ENCODE data around the gene ZDHHC11.
"Not testable (repeated sequence)": the region's sequence is repeated elsewhere in the genome, so short reads cannot be mapped to it uniquely, and the experiment has no call there.

Gene ZDHHC11

DNA sequence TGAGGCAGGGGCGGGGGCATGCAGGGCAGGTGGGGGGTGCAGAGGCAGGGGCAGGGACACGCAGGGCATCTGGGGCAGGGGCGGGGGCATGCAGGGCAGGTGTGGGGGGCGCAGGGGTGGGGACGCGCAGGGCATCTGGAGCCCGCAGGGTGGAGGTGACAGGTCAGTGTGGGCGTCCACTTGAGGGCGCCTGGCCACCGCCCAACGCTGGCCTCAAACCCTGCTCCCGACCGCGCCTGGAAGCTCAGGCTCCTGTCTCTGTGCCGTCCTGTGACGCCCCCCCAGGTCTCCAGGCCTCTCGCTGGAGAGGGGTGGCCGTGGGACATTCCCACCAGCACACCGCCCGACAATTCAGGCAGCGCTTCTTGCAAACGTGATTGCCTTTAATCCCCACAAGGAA, 6.9 kb downstream of the ZDHHC11 start:
- not testable (repeated sequence) for DNase-seq (ENCODE audit: low spot score)

DNA sequence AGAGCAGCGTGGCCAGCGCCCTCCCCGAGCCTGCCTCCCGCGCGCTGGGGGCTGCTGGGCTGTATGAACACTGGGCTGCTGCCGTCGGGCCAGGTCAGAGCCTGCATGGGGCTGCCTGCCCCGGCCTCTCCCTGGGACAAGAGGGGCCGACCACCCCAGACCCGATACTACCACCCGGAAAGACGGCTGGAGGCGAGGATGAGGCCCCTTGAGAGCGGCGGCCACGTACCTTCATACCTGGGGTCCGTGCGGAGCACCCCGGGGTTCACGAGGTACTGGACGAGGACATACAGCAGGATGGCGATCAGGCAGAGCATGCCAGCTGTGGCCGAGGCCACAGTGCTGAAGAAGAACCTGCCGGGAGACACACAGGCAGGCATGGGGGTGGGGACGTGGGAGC, 7.4 kb downstream of the ZDHHC11 start:
- not testable (repeated sequence) for DNase-seq (ENCODE audit: low spot score)

DNA sequence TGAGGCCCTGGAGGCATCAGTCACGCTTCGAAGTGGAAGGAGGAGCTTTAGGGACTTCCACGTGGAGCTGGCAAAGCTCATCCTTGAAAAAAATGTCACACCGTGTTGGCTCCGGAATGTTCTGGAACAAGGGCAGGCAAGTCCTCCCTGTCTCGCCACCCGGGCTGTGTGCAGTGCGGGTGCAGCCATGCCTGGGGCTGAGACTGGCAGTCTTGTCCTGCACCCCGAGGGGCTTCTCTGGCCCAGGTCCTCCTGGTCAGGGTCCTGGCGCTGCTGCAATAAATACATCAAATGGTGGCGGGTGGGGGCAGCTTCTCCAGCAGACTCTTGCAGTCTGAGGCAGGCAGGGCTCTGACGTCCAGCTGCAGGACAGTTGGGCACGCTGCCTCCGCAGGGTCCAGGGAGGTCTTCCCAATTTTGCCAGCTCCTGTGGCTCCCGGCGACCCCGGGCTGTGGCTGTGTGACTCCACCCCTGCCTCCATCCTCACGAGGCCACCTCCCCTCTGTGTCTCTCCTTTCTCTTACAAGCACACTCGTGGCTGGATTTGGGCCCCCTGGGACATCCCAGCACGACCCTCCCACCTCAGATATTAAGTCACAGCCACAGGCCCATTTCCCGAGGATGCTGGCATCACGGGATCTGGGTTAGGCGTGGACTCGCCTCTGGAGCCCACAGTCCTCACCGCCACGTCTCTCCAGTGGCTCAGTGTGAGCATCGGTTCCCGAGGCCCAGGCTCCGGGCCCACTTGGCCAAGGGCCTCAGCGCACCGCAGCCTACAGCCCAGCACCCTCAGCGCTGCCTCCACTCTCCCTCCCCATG, 8.2 kb downstream of the ZDHHC11 start:
- not testable (repeated sequence) for DNase-seq (ENCODE audit: low spot score)

DNA sequence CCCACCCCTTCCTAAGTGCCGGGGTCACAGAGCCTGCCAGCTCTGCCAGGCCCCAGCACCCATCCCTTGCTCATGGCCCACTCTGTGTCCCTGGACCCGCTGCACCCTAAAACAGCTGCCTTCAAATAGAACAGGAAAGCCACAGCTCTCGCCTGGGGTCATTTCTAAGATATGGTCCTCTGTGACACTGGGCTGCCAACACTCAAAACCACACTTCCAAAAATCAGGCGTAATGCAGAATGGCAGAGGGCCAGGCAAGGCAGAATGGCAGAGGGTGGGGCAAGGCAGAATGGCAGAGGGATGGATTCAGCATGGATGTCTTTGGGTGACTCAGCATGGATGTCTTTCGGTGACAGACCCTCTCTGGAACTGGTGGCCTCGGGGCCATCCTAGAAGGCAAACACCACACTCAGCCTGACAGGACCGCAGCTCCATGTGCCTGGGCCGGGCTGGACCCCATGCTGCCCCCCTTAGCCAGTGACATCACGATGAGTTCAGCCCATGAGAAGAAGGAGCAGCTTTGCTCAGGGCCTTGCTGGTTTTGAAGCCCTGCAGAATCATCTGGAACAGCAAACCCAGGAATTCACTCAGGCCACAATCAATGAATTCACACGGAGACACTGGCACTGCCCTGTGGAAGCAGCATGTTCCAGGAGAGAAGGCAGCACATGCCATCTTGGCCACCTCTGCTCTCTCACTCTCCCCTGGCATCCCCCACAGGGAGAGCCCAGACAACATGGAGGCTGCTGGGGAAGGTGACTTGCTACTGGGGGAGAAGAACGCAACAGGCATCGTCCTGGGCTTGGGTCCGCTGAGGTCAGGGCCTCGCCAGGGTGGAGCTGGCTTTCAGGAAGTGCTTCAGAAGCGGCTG, 9.0 kb downstream of the ZDHHC11 start:
- not testable (repeated sequence) for DNase-seq (ENCODE audit: low spot score)

DNA sequence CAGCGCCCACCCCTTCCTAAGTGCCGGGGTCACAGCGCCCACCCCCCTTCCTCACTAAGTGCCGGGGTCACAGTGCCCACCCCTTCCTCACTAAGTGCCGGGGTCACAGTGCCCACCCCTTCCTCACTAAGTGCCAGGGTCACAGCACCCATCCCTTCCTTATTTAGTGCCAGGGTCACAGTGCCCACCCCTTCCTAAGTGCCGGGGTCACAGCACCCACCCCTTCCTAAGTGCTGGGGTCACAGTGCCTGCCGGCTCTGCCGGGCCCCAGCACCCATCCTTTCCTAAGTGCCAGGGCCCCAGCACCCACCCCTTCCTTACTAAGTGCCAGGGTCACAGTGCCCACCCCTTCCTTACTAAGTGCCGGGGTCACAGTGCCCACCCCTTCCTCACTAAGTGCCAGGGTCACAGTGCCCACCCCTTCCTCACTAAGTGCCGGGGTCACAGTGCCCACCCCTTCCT, 9.8 kb downstream of the ZDHHC11 start:
- not testable (repeated sequence) for DNase-seq (ENCODE audit: low spot score)

DNA sequence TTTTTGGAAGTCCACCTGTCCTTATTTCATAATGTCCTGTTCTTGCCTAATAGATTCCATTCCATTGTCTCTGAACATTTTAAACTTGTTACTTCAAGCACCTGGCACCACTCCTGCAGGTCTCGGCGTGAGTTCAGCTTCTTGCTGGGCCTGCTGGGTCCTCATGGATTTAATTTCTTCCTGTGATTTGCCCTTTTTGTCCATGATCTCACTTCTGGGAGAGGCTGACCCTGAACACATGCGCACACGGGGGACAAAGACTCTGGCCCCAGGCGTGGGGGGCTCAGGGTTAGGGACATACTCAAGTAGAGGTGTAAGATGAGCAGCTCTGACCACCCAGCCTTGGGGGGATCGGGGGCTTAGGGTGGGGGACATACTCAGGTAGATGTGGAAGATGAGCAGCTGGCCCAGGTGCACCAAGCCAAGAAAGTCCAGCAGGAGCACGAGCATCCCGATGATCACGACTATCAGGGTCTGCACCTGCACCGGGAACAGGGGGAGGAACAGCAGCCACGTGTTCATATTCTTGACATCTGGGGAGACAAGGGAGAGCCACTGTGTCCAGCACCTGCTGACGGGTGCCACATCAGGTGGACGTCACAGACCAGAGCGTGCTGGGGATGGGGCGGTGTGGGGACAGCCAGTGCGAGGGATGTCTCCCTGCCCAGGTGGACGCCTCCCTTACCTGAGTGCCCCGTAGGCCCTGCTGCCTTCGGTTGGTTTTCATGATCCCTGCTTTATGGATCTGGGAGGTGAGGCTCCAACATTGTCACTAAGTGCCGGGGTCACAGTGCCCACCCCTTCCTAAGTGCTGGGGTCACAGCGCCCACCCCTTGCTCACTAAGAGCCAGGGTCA, 10.4 kb downstream of the ZDHHC11 start:
- not testable (repeated sequence) for DNase-seq (ENCODE audit: low spot score)

DNA sequence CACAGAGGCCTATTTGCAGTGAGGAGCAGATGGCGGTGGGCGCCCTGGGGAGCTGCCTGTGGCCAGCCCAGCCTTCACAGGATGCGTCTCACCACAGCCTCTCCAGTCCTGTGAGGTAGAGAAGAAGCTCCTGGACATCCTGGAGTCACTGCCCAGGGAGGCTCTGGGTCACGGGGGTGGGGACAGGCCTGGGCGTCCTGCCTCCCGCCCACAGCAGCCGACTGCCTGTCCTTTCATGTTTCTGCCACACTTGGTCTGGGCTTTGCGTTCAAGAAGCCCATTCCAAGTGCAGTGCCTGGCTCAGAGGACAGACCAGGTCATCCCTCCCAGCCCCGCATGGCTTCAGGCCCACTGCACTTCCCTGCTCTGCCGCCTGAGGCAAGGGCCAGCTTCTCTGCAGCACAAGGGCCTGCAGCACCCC, 12.3 kb downstream of the ZDHHC11 start:
- DNase-seq (ENCODE audit: low spot score), result not testable (repeated sequence)

DNA sequence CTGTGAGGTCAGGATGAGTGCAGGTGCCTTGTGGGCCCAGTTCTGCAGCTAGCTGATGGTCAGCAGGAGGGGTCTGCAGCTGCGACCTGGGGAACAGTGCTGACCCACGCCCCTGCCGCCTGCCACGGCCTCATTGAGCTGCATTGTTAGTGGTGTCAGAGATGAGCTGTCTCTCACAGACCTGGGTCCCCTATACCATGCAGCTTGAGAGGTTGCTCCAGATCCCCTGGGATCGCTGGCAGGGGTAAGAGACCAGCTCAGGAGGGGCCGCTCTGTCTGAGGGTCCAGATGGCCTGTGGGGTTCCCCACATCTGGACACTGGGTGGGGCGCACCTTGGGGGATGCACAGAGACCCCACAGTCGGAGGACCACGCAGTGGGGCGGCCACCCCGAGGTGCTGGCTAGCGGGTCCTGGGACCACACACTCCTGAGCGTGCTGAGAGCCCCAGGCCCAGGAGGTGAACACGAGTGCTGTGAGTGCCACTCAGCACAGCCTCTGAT, 13.1 kb downstream of the ZDHHC11 start:
- not testable (repeated sequence) for DNase-seq (ENCODE audit: low spot score)

DNA sequence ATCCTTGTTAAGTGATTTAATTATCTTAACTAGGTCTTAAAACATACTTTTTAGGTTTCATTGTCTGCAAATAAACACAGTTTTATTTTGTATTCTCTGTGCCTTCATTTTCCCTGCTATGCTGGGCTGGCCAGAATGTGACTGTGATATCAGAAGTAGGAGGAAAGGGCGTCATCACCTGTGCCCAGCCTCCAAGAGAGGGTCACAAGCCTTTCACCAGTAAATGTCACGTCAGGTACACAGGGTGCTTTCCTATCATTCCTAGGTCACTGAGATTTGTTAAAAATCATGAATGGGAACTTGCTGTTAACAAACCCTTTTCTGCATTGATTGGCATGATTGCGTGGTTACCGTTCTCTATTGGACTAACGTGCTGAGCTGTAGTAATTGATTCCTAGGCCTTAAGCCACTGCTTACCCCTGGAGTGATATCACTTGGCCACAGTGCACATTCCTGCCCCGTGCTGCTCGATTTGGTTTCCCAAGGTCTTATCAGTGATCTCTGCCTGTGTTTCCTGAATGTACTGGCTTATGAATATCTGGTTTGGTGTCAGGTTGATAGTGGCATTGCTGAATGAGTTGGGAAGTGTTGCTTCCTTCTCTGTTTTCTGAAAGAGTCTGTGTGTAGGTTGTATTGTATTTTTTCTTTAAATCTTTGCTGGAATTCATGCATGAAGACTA, 14.7 kb downstream of the ZDHHC11 start:
- DNase-seq (ENCODE audit: low spot score), result not testable (repeated sequence)

DNA sequence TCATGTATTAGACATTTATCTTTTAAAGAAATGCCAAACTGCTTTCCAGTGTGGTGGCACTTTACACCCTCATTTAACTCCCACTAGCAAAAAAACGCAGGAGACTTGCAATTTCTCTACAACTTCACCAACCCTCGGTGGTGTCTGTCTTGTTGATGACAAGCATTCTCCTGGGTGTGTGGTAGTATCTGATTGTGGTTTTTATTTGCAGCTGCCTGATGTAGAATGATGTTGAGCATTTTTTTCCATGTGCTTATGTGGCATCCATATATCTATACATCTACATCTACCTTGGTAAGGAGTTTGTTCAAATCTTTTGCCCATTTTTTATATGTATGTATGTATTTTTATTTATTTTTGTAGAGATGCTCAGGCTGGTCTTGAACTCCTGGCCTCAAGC, 16.8 kb downstream of the ZDHHC11 start:
- not testable (repeated sequence) for DNase-seq (ENCODE audit: low spot score)

DNA sequence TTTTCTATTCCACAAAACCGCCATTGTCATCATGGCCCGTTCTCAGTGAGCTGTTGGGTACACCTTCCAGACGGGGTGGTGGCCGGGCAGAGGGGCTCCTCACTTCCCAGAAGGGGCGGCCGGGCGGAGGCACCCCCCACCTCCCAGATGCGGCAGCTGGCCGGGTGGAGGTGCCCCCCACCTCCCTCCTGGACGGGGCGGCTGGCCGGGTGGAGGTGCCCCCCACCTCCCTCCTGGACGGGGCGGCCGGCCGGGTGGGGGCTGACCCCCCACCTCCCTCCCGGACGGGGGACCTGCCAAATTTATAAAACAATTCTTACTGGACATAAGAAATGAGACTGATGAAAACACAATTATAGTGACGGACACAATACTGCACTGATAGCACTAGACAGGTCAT, 22.6 kb downstream of the ZDHHC11 start:
- not testable (repeated sequence) for DNase-seq (ENCODE audit: low spot score)

DNA sequence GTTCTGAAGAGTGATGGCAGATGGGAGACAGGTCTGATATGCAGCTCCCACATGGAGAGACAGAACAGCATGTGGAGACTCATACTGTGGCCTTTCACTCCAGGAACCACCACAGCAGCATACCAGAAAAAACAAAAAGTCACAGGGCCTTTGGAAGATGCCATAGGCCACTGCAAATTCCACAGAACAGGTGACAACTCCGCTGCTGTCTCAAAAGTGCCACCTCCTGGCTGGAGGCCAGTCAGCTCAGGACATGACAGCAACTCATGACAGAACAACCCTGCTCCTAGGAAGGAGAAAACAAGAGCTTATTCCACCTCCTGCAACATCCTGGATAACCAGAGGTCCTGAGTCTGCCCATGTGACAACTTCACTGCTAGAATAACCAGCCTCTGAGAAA, 25.2 kb downstream of the ZDHHC11 start:
- not testable (repeated sequence) for DNase-seq (ENCODE audit: low spot score)

DNA sequence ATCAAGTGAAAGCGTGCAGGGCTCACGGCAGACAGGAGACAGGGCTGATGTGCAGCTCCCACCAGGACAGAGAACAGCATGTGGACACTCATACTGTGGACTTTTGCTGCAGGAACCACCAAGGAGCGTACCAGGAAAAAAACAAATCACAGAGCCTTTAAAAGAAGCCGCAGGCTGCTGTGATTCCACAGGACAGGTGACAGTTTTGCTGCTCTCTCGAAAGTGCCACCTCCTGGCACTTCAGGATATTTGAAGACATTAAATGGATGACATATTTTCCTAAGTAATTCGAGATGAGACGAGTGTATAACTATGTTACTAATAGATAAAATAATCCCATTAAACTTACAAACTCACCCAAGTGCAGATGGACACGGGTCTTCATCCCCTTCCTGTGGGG, 29.3 kb downstream of the ZDHHC11 start:
- no peak for DNase-seq (ENCODE audit: low spot score)

DNA sequence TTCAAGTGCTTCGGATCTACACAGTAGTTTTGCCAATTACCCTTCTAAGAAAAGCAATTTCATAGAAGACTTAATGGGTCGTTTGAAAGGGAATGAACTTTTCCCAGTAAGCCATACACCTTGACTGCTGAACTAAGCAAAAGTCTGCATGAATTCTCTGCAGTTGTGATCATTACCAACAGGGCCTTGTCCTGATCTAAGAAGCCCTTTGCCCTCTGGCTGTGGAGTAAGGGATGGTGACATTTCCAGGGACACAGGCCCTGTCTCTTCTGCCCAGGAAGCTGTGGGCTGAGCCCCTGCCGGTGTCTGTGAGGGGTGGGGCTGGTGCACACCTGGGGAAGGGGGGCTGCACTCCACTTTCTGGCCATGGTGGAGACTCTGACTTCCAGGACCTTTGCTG, 30.5 kb downstream of the ZDHHC11 start:
- no peak for DNase-seq (ENCODE audit: low spot score)

DNA sequence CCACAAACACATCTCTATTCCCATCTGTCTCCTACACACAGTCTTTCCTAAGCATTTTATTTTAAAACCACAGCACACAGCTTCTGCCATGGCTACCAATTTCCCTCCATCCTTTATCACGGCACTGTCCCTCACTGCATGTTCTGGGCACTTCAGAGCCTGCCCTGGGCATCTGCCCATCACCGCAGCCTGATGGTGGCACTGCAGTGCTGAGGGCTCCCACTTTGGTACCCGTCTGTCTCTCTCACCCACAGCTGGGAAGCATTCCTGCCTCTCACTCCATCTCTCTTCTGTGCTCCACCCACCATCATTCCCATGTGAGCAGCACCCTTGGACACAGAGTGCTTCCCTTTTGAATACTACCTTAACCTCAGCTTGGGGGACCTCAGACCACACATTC, 31.7 kb downstream of the ZDHHC11 start:
- no peak for DNase-seq (ENCODE audit: low spot score)

DNA sequence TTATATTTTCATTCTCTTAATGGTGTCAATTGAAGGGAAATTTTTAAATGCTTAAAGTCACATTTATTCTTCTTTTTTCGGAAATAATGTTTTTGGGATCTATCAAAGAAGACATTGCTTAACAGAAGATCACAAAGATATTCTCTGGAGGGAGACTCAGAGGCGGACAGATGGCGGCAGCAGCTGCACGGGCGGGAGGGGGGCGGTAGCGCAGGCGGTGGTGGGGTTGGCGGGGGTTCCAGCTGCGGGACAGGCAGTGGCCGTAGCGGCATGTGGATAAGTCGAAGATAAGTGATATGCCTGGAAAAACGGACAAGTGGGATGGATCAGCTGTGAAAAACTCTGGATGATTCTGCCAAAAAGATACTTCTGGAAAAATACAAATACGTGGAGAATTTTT, 34.6 kb downstream of the ZDHHC11 start:
- DNase-seq (ENCODE audit: low spot score), result no peak

DNA sequence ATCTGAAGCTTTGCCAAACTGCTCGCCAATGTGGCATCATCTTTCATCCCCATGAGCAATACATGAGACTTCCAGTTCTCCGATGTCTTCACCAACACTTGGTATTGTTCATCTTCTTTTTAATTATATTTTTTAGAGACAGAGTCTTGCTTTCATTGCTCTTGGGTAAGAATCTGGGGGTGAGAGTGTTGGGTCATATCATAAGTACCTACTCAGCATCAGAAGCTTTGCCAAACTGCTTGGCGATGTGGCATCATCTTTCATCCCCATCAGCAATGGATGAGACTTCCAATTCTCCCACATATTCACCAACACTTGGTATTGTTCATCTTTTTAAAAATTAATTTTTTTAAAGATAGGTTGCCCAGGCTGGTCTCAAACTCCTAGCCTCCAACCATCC, 35.3 kb downstream of the ZDHHC11 start:
- DNase-seq (ENCODE audit: low spot score), result no peak

DNA sequence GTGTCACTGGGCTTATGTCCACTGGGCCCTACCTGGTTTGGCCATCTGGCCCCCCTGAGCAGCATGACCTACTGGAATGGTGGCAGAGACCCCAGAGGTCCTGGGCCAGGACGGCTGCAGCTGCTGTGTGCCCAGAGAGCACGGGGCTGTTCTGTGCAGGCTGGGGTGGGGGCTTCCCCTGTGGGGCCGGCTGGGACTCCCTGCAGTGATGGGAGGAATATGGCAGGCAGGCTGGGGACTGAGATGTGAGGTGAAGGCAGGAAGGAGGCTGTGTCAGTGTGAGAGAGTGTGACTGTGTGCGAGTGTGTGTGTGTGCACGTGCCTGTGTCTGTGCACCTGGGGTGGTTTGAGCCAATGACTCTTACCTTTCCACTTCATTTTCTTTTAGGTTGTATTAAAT, 37.2 kb downstream of the ZDHHC11 start:
- not testable (repeated sequence) for DNase-seq (ENCODE audit: low spot score)

DNA sequence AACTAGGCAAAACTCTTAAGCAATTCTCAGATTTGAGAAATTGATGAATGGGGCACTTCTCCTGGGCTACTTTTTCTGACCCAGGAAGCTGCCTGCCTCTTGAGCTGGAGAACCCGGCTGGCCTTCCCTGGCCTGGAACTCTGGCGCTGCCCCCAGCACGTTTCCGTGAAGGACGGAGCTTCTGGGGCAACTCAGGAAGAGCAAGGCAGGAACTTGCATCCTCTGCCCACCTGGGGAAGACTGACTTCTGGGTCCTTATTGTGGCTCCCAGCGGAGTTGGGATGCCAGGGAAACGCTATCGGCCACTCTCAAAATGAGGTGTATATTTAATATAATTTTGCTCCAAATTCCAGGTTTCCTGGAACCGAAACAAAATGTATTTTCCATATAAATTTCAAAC, 39.4 kb downstream of the ZDHHC11 start:
- not testable (repeated sequence) for DNase-seq (ENCODE audit: low spot score)

DNA sequence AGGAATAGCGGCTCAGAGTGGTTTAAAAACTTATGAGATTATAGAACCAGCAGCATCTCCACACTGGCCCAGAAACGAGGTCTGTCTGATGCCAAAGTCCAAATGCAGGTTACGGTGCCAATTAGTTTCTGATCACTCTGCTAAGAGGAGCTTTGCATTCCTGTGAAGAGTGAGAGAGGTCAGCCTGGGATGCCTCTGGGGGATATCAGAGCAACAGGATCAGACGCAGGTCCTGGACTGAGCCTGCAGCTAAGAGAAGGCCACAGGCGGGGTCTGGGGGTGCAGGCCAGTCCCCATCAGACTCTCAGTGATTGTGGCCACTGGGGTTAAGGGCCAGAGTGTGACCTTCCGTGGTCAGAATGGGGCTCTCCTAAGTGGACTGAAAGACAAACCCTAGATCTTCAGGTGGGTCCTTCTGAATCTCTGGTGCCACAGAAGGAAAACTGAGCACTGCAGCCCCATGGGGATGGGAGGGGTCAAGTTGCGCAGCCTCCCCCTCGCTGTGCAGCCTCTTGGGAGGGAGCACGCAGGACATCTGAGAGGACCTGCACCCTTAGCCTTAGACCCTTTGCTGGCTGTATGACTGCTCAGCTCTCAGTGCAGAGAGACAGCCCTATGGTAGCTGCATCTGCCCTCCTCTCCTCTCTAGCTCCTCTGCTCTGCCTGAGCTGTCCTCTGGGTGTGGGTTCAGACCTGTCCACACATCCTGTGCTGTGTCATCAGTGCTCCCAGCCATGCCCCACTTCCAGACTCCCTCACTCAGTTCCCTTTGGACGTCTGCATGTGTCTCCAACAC, 42.9 kb downstream of the ZDHHC11 start:
- not testable (repeated sequence) for DNase-seq (ENCODE audit: low spot score)
